ENCODE measurements around the gene RSPO3. TPM values are rescaled to one million over a fixed set of nuclear protein-coding genes. Genes with fewer than 3 reads are reported as not detected.

RSPO3 gene
- total and polyA plus RNA-seq, 4 donors = 1.4 to 3.5 (median 1.6) TPM

DNA sequence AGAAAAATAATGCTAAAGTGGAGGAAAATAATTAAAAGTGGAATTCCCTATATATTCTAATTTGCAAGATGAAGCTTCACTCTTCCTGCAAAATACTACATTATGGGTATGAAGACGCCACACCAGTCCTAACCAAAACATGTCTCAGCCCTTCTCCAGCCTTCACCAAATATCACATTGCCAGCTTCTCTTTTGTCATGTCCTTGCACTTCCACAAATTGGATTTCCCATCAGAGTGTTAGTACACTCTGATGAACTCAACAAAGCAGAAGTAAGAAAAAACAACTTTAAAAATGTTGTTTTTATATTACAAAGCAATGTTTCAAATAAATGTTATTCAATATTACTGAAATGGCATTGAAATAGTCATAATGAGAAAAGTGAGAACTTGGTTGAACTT lies 85.8 kb downstream of the RSPO3 start:
- Histone ChIP-seq H3K27ac (ENCODE audit: low read depth in 1 of 2, low read length in 2 of 2) (no peak overlapping the region), H3K4me3 (ENCODE audit: low read depth in 1 of 3, low read length in 3 of 3) (no peak overlapping the region), H3K4me1 (ENCODE audit: control insufficient read depth in 4 of 4, insufficient read depth in 4 of 4, low read length in 3 of 4) (no peaks in the 10 kb centered on the region), H3K27me3 (ENCODE audit: control insufficient read depth in 4 of 4, insufficient read depth in 4 of 4, low read length in 3 of 4) (no peaks in the 10 kb centered on the region), H3K9ac (ENCODE audit: low read depth in 1 of 2, low read length in 2 of 2) (no peak overlapping the region), H3K36me3 (ENCODE audit: control insufficient read depth in 4 of 4, insufficient read depth in 3 of 4, low read depth in 1 of 4, low read length in 3 of 4) (no peaks in the 10 kb centered on the region), H3K9me3 (ENCODE audit: control insufficient read depth in 4 of 4, low read length in 3 of 4) (no peaks in the 10 kb centered on the region)
- DNase-seq (ENCODE audit: low spot score) = no peak
- 86% methylated on average over 1 of the region's 1 CpG for WGBS
- TF ChIP-seq SP1 (IDR thresholded peaks at IDR 0.05) = no peak
- TF ChIP-seq, protein P1, sequence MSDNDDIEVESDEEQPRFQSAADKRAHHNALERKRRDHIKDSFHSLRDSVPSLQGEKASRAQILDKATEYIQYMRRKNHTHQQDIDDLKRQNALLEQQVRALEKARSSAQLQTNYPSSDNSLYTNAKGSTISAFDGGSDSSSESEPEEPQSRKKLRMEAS (IDR thresholded peaks at IDR 0.05) = no peak
- TF ChIP-seq HNF4A (conservative IDR thresholded peaks at IDR 0.05) = no peak

DNA sequence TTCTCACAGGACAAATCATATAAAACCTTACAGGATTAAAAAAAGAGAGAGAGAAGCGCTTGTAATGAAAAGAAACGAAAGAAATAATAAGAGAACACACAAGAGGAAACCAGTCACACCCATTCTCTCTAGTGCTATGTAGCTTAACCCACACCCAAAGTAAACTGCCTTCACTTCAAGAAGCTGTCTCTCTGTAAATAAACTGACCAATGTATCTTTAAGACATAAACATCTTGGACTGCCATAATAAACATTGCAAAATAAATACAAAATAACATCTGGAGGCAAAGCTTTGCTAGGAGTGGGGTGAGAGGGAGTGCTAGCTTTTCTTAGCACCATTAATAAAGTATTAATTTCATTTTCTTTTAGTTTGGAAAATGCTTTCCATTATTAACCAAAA lies 86.6 kb downstream of the RSPO3 start:
- DNase-seq (ENCODE audit: low spot score) = no peak
- H3K27ac ChIP-seq (ENCODE audit: low read depth in 1 of 2, low read length in 2 of 2) = no peak overlapping the region
- no peak for TF ChIP-seq ATF3 (IDR thresholded peaks at IDR 0.05)
- TF ChIP-seq NR2F2 (IDR thresholded peaks at IDR 0.05) = no peak
- TF ChIP-seq HNF4A (conservative IDR thresholded peaks at IDR 0.05) = no peak
- no peak for TF ChIP-seq RXRA (IDR thresholded peaks at IDR 0.05)
- no peak for TF ChIP-seq GABPA (IDR thresholded peaks at IDR 0.05 in 1 of 2, conservative IDR thresholded peaks at IDR 0.05 in 1 of 2)
- TF ChIP-seq, protein P1 (IDR thresholded peaks at IDR 0.05) = no peak
- TF ChIP-seq RAD21 (IDR thresholded peaks at IDR 0.05) = no peak
- TF ChIP-seq TAF1 (conservative IDR thresholded peaks at IDR 0.05) = no peak
- TF ChIP-seq FOXA1 (IDR thresholded peaks at IDR 0.05) = no peak
- TF ChIP-seq, protein P2, sequence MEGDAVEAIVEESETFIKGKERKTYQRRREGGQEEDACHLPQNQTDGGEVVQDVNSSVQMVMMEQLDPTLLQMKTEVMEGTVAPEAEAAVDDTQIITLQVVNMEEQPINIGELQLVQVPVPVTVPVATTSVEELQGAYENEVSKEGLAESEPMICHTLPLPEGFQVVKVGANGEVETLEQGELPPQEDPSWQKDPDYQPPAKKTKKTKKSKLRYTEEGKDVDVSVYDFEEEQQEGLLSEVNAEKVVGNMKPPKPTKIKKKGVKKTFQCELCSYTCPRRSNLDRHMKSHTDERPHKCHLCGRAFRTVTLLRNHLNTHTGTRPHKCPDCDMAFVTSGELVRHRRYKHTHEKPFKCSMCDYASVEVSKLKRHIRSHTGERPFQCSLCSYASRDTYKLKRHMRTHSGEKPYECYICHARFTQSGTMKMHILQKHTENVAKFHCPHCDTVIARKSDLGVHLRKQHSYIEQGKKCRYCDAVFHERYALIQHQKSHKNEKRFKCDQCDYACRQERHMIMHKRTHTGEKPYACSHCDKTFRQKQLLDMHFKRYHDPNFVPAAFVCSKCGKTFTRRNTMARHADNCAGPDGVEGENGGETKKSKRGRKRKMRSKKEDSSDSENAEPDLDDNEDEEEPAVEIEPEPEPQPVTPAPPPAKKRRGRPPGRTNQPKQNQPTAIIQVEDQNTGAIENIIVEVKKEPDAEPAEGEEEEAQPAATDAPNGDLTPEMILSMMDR (IDR thresholded peaks at IDR 0.05; ENCODE audit: low read depth, low read length, missing input control) = no peak
- no peak for TF ChIP-seq EGR1 (IDR thresholded peaks at IDR 0.05; ENCODE audit: low read depth in 2 of 2)
- no peak for TF ChIP-seq JUND (IDR thresholded peaks at IDR 0.05)
- TF ChIP-seq HNF4G (IDR thresholded peaks at IDR 0.05) = no peak
- TF ChIP-seq, protein P3, sequence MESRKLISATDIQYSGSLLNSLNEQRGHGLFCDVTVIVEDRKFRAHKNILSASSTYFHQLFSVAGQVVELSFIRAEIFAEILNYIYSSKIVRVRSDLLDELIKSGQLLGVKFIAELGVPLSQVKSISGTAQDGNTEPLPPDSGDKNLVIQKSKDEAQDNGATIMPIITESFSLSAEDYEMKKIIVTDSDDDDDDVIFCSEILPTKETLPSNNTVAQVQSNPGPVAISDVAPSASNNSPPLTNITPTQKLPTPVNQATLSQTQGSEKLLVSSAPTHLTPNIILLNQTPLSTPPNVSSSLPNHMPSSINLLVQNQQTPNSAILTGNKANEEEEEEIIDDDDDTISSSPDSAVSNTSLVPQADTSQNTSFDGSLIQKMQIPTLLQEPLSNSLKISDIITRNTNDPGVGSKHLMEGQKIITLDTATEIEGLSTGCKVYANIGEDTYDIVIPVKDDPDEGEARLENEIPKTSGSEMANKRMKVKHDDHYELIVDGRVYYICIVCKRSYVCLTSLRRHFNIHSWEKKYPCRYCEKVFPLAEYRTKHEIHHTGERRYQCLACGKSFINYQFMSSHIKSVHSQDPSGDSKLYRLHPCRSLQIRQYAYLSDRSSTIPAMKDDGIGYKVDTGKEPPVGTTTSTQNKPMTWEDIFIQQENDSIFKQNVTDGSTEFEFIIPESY (IDR thresholded peaks at IDR 0.05) = no peak
- TF ChIP-seq, protein P4, sequence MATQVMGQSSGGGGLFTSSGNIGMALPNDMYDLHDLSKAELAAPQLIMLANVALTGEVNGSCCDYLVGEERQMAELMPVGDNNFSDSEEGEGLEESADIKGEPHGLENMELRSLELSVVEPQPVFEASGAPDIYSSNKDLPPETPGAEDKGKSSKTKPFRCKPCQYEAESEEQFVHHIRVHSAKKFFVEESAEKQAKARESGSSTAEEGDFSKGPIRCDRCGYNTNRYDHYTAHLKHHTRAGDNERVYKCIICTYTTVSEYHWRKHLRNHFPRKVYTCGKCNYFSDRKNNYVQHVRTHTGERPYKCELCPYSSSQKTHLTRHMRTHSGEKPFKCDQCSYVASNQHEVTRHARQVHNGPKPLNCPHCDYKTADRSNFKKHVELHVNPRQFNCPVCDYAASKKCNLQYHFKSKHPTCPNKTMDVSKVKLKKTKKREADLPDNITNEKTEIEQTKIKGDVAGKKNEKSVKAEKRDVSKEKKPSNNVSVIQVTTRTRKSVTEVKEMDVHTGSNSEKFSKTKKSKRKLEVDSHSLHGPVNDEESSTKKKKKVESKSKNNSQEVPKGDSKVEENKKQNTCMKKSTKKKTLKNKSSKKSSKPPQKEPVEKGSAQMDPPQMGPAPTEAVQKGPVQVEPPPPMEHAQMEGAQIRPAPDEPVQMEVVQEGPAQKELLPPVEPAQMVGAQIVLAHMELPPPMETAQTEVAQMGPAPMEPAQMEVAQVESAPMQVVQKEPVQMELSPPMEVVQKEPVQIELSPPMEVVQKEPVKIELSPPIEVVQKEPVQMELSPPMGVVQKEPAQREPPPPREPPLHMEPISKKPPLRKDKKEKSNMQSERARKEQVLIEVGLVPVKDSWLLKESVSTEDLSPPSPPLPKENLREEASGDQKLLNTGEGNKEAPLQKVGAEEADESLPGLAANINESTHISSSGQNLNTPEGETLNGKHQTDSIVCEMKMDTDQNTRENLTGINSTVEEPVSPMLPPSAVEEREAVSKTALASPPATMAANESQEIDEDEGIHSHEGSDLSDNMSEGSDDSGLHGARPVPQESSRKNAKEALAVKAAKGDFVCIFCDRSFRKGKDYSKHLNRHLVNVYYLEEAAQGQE (IDR thresholded peaks at IDR 0.05) = no peak
- WGBS = 80% methylated on average over 2 of the region's 2 CpGs
- H3K36me3 ChIP-seq (ENCODE audit: control insufficient read depth in 4 of 4, insufficient read depth in 3 of 4, low read depth in 1 of 4, low read length in 3 of 4) = no peaks in the 10 kb centered on the region
- H3K4me1 ChIP-seq (ENCODE audit: control insufficient read depth in 4 of 4, insufficient read depth in 4 of 4, low read length in 3 of 4) = no peaks in the 10 kb centered on the region
- no peak overlapping the region for H3K9ac ChIP-seq (ENCODE audit: low read depth in 1 of 2, low read length in 2 of 2)
- no peaks in the 10 kb centered on the region for H3K9me3 ChIP-seq (ENCODE audit: control insufficient read depth in 4 of 4, low read length in 3 of 4)
- no peaks in the 10 kb centered on the region for H3K27me3 ChIP-seq (ENCODE audit: control insufficient read depth in 4 of 4, insufficient read depth in 4 of 4, low read length in 3 of 4)
- no peak overlapping the region for H3K4me3 ChIP-seq (ENCODE audit: low read depth in 1 of 3, low read length in 3 of 3)
